GM03348 (cell line): ENCODE results near the gene SLC4A5.
"Not testable (repeated sequence)": the region's sequence is repeated elsewhere in the genome, so short reads cannot be mapped to it uniquely, and the experiment has no call there.

Experiments
- DNase-seq: peaks from one replicate; pipeline ENCODE4 v3.0.0; 2012; ENCODE audit warnings: low spot score

The SLC4A5 gene

GRCh38 chr2:74364533-74365505 is 21.6 kb upstream of the SLC4A5 start:
- no peak for DNase-seq

GRCh38 chr2:74361327-74361726 is 18.1 kb upstream of the SLC4A5 start:
- DNase-seq = no peak

- DNase-seq = no peak
Measured at GRCh38 chr2:74357627-74358026, 14.4 kb upstream of the SLC4A5 start.

GRCh38 chr2:74349889-74350288 is 6.7 kb upstream of the SLC4A5 start:
- no peak for DNase-seq

GRCh38 chr2:74347742-74348141 is 4.5 kb upstream of the SLC4A5 start:
- DNase-seq = no peak

GRCh38 chr2:74347303-74347702 is 4.1 kb upstream of the SLC4A5 start:
- DNase-seq = no peak

GRCh38 chr2:74345272-74345943 is 2.2 kb upstream of the SLC4A5 start:
- no peak for DNase-seq

- not testable (repeated sequence) for DNase-seq
Measured at GRCh38 chr2:74336227-74336626, 7.0 kb downstream of the SLC4A5 start.

- DNase-seq = peak; percentile 91
Measured at GRCh38 chr2:74334931-74335333, 8.3 kb downstream of the SLC4A5 start.

- no peak for DNase-seq
Measured at GRCh38 chr2:74333896-74334586, 9.2 kb downstream of the SLC4A5 start.

GRCh38 chr2:74333175-74333574 is 10.0 kb downstream of the SLC4A5 start:
- DNase-seq = peak; percentile 60

- DNase-seq = no peak
Measured at GRCh38 chr2:74332550-74333174, 10.6 kb downstream of the SLC4A5 start.

GRCh38 chr2:74328573-74328972 is 14.6 kb downstream of the SLC4A5 start:
- no peak for DNase-seq

GRCh38 chr2:74328074-74328473 is 15.1 kb downstream of the SLC4A5 start:
- DNase-seq = no peak

- no peak for DNase-seq
Measured at GRCh38 chr2:74327627-74328026, 15.6 kb downstream of the SLC4A5 start.

GRCh38 chr2:74327199-74327598 is 16.0 kb downstream of the SLC4A5 start:
- no peak for DNase-seq

- DNase-seq = no peak
Measured at GRCh38 chr2:74325815-74326214, 17.4 kb downstream of the SLC4A5 start.

GRCh38 chr2:74321737-74322136 is 21.5 kb downstream of the SLC4A5 start:
- DNase-seq = no peak

GRCh38 chr2:74317701-74318100 is 25.5 kb downstream of the SLC4A5 start:
- no peak for DNase-seq

GRCh38 chr2:74316627-74317295 is 26.5 kb downstream of the SLC4A5 start:
- DNase-seq = no peak

- DNase-seq = no peak
Measured at GRCh38 chr2:74314107-74314506, 29.1 kb downstream of the SLC4A5 start.

GRCh38 chr2:74313497-74313896 is 29.7 kb downstream of the SLC4A5 start:
- no peak for DNase-seq
